Measurements from ENCODE around the gene CHPF2.

DNA sequence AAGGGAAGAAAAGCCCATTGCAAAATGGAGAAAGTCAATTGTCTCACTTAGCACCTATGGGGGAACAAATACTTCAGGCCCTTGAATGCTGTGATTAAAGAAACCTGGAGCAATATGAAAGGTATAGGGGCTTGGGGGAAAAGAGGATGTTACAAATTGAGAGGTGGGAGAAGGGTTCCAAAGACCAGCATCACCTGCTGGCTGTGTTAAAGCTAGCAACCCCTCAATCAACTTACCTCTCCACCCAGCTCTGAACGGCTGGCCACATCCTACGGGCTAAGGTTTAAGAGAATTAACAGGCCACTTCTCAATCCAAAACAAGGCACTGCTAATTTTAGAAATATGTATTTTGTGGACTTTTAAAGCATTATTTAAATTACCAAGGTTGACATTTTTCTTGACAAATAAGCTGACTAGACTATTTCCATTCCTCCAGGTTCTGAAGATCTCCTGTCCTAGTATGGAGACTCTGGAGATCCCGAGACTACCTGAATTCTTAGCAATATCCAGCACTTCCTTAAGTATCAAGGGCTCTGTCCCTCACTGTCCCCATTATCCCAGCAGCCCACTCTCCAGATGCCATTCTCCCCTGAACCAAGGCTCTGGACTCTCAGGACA, 21.0 kb upstream of the CHPF2 start:
- no peak for TF ChIP-seq CTCF (IDR thresholded peaks at IDR 0.05)
- no peak for TF ChIP-seq POLR2AphosphoS5 (IDR thresholded peaks at IDR 0.05)
- no peak for TF ChIP-seq POLR2A (IDR thresholded peaks at IDR 0.05)

All from prostate gland (tissue), 2 donors.